Endometrium (tissue), 2 donors: Measurements from ENCODE around the gene SMAD3.

Source experiments
- FAIRE-seq: peaks from 2 replicates; lab custom pipeline; 2012; peaks lifted over from hg19 to GRCh38; lab: Jason Lieb, UNC
- donor health status: control.
- donor health status: control.

Gene SMAD3

DNA sequence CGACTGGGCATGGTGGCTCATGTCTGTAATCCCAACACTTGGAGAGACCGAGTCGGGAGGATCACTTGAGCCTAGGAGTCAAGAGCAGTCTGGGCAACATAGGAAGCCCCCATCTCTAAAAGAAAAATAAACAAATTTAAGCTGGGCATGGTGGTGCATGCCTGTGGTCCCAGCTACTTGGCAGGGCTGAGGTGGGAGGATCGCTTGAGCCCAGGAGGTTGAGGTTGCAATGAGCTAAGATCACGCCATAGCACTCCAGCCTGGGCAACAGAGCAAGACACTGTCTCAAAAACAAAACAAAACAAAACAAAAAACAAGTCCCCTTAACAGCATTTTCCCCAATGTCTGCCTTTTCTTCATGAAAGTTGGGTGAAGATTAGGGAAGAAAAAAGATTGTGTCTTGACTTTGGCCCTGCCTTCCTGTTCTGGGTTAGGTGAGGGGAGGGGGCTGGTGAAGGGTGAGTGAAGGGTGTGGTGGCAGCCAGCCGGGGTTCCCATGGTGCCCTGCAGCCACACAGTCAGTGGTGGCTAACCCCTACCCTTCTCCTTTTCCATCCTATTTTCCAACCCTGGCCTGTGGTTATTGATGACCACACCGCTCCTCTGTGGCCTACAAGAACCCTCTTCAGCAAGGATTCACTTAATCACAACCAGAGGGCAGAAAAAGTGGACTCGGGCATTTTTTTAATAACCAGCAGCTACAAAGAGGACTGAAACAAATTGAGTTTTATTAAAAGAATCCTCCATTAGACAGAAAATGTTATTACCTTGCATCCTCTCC lies 28.4 kb upstream of the SMAD3 start:
- FAIRE-seq = no peak

DNA sequence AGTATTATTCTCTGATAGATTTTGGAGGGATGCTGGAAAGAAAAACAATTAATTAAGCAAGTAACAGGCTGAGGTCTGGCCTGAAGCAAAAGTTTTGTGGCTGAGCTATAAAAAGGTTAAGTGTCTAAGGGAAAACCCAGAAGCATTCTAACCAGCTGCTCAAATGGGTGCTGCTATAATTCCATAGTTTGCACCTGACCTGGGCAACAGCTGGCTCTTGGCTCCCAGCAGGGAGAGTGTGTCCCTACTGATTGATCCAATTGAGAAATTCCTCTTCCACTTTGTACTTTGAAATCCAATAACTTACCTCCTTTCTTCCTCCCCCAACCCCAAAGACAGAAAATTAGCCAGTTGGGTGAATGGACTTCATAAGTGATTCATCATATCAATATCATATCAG lies 27.7 kb upstream of the SMAD3 start:
- no peak for FAIRE-seq

DNA sequence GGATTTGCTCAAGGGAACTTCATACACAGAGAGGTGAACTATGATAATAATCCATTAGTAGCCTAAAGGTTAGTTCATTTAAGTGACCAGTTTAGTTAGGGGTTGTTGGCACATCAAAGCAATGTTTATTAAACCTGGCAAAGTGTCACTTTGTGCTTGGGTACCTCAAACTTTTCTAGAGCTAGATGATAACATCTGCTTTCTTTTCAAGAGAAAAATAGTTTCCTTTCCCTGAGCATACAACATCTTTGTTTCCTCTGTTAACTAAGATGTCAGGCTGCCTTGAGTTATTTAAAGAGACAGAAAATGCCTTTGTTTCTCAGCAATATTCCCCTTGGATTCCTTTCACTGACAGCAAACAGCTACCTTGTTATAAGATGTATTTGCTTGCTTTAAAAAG lies 26.7 kb upstream of the SMAD3 start:
- no peak for FAIRE-seq

DNA sequence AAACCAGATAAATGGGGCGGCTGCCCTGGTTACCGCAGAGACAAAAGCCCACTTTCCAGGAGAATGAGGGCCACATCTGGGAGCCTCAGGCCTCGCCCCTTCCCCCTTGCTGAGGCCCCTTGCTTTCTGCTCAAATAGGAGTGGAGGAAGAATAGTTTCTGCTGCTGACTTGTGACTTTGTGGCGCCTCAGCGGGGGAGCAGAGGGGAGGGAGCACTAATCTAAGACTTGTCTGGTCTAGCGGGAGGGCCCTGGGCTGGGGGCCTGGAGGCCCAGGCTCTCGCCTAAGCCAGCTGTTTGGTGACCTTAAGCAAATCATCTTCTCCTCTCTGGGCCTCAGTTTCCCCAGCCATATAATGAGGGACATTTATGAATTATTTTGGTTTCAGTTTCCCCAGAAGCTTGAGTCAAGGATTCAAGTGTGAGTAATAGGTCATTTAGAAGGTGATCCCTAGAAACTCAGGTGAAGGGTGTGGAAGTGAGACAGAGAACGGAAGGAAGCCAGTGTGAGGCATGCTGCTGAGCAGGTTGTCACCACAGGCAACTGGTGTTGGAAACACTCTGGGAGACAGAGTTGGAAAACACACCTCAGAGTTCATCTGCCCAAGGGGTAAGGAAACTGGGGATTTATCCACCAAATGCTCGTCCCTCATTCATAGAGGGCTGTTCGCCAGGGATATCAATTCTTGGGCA lies 25.9 kb upstream of the SMAD3 start:
- FAIRE-seq = no peak

DNA sequence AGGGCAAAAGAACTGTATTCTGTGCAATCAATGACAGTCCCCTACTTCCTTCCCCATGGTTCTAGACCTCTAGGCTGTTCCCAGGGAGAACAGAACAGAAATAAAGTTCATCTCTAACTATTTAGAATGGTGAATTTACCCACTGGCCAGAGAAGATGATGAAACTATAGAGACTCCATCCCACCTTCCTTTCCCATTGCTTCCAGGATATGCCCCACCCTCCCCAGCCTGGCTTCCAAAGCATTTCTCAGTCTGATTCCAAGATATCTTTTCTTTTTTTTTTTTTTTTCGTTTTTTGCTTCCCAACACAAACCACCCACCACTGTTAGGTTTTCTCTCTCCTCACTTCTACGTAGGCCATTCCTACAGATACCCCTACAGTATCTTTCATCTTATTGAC lies 25.1 kb upstream of the SMAD3 start:
- no peak for FAIRE-seq

DNA sequence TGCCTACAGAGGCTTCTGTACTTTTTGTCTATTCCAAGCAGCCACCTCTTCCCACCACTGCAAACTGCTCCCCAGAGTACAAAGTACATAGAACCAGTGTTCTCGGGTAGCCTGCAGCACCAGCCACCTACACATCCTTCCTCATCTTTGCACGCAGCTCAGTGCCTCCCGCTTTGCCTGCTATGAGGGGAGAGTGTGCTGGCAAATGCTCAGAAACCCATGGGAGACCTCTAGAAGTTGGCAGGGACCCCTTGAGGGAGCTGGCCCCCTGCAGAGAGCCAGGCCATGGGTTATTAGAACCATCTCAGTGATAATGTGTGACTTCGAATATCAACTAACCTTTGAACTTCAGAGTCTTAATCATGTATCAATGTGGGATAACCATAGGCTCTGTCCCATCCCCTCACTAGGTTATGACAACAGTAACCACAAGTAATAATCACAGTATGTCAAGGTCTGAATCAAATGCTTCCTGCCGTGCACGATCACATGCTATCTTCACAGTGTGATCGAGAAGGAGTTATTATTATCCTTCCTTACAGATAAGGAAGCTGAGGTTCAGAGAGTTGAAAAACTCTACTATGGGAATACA lies 22.8 kb upstream of the SMAD3 start:
- FAIRE-seq = no peak

DNA sequence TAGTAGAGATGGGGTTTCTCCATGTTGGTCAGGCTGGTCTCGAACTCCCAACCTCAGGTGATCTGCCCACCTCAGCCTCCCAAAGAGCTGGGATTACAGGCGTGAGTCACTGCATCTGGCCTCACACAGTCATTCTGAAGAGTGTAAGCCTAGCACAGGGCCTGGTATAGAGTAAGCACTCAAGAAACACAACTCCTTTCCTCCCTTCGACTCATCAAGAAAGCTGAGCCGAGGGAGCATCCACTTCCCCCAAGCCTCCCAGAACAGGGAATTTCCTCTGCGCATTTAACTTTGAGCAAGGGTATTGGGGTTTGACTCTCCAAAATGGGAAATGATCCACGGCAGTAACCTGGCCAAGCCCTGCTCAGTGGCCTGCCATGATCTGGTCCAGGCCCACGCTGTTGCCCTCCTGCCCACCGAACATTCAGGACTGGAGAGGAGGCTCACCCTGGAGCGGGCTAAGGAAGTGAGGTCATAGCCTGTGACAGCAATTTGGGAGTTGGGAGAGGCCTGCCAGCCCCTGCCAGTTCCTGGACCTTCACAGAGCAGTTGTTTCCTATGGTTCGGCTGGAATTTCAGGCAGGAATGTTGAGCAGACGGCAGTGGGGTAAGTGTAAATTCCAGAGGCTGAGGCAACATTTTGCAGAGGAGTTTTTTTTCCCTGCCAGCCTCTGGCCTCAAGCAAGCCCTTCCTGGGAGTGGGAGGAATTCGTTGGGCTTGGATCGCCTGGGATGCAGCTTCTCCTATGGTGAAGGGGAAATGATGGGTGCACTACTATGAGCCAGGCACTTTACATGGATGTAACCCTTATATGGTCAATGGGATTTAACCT lies 21.2 kb upstream of the SMAD3 start:
- no peak for FAIRE-seq

DNA sequence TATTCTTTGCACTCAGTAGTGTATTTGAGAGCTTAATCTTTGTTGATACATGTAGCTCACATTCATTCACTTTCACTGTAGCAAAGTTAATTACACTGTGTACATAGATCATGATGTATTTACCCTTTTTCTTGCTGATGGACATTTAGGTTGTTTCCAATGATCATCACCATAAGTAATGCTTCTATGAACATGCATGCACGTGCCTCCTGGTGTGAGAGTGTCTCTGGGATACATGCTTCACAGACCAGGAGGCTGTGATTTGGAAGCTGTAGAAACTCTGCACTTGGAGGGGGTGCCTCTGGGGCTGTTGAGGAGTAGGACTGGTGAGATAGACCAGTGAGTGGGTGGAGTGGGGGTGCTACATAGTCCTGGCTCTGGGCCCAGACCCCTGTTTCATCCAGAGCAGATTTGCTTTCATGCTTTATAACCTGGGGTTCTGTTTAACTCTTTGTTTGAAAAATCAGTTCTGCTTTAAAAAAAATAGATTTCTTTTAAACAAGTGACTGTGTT lies 18.2 kb upstream of the SMAD3 start:
- FAIRE-seq = no peak

DNA sequence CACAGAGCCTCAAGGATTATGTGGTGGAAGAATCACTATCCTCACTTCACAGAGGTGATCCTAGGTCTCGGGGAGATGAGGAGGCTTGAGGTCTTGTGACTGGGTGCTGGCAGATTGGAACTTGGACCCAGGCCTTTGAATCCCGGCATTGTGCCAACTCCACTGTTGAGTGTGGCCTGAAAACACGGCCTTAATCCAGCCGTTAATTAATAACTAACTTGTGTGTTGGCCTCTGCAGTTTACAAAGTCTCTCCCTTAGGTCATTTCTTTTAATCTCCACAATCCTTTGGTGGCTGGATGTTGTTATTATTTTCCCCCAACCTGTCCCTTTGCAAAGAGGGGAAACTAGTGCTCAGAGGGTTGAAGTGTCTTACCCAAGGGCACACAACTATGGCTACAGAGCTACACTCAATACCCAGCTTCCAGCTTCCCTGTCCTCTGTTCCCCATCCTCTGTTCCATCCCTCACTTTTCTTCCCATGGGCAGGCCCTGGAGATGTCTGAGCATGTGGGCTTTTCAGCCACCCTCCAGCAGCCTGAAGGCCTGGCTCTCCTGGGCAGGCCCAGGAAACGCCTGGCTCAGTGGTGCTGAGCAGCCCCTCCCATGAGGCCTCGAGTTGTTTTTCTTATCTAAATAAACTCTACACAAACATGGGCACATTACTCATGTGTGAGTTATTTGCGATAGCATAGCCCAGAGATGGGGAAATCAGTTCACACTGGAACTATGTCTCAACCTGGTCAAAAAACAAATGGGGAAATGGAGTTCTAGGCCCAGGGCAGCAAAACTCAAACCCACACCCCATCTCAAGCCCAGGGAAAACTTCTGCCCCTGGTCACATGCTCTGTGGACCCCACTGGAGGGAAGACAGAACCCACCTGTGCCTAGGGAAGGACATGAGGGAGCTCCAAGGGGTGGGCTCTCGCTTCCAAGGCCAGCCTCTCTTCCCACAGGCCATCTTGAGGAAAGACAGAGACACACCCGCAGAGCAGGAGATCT lies 16.8 kb upstream of the SMAD3 start:
- FAIRE-seq = no peak

DNA sequence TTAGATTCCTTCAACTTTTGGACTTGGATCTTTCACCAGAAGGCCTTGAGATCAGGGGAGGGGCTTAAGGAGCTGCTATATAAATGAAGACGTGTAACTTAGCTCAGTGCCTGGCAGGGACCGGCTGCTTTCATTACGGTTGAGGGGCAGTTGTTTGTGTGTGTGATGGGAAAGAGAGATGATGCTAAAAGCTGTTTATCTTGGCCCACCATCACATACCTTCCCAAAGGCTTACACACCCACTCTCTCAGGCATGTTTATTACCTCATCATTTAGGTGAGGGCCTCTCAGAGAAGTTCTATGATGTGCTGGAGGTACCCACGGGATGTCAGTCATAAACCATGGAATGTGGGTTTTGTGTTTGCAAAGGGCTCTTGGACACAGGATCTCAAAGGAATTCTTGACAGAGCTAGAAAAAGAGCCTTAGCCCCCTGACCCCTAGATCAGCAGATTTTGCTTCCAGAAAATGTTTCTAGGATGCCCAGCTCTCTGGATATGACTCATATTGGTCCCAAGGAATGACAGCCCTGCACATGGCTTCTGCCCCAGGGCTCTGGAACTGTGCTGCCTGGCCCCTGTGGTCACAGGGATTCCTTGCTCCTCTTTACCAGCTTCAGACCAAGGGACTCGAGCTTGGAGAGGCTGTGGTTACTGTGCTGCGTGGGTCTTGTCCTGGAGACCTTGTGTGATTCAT lies 15.9 kb upstream of the SMAD3 start:
- no peak for FAIRE-seq

DNA sequence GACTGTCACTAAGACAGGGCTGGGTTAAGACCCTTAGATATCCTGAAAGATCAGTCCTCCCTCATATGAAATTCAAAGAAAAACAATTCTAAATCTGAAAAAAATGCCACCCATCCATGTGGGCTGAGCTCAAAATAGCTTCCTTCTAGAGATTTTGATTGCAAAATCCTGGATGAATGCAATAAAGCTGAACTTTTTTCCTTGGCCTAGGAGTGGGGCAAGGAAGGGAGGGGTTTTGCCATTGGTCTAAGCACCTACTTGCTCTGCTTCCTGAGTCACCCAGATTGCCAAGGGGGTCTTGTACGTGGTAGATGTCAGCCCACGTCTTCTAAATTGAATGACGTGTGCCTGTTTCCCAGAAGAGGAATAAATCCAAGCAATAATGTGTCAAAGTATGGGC lies 15.3 kb upstream of the SMAD3 start:
- FAIRE-seq = no peak

DNA sequence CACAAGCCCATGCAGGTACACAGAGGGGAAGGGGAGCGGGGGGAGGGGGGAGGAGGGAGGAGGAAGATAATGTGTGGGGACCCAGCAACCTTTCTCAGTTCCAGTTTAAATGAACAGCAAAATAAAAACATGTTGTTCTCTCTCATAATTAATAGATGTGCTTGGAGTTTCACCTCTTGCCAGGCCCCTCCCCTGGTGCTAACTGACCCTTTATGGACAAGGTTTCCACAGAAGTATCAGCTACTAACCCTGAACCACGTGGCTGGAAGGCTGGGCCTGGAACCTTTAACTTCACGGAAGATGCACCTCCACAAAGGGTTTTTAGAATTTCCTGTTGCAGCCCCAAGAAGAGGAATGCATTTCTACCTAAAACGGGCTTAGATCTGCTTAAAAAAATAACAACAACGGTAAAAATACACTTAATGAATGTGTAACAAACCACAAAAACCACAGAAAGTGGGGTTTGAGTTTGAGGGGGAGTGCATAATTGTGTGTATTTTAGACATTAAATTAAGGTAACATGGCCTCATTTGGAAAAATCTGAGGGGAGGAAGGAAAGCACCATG lies 14.8 kb upstream of the SMAD3 start:
- no peak for FAIRE-seq

DNA sequence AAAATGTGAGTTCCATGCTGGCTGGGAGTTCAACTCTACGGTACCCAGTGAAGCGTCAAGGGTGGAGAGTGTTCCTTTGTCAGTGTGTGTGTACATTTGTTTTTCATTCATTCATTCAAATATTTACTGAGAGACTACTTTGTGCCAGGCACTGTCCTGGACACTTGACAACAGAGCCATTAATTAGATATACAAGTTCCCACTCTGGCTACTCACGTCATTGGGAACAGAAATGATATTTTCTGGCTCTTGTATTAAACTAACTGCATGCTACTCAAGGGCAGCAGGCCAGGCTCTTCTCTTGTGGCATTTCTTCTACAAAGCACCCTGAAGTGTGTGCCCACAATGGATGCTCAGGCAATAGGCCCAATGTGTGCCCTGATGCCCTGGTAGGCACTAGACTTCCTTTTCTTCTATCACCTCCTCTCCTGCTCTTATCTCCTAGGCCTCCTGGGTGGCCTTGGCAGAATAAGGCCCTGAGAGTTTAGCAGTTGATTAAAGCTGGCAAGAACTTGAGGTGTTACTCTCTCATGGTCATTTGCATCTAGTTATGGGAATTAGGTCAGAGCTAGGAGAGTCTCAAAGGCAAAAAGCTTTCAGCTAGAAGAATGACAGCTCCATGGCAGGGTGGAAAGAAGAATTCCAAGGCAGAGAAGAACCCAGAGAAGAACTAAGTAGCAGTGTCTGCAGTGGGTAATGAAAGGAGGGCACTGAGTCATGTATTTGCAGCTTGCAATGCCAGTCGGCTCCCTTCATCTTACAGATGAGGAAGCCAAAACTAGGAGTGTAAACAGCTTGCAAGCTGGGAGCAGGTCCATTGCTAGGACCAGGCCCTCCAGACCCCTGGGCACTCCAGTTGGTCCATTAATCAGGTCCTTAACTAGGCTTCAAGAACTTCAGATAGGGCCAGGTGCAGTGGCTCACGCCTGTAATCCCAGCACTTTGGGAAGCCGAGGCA lies 14.0 kb upstream of the SMAD3 start:
- FAIRE-seq = no peak

DNA sequence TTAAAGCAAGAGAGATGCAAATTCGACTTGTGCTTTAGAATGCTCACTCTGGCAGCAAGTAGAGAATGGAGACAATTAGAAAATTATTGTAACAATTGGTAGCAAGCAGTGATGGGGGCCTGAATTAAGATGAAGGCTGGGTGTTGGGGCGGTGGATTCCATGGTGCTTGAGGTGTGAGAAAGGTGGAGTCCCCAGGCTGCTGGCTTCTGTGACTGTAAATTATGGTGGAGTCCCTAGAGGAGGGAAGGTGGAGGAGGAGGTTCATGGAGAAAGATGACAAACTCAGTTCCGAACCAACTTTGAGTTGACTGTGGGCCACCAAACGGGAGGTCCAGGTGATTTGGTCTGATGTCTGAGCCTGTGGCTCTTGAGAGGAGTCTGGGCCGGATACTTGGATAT lies 10.7 kb upstream of the SMAD3 start:
- no peak for FAIRE-seq

DNA sequence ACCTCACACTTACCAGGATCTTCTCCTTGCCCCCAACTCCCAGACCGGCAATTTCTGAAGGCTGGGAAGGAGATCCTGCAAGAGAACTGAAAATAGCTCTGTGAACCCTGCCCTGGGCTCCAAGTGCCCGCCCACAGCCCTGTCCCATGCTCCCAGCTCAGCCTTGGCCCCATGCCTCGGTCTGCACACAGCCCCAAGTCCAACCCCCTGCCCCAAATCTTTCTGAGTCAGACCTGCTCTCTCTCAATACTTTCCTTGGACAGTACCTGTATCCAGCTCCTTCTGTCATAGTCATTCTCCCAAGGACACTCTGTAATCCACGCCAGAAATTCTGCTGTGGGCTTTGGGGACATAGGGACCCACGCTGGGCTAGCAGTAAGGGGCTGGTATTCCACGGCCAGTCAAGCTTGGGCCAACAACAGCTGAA lies 6.3 kb upstream of the SMAD3 start:
- FAIRE-seq = no peak

DNA sequence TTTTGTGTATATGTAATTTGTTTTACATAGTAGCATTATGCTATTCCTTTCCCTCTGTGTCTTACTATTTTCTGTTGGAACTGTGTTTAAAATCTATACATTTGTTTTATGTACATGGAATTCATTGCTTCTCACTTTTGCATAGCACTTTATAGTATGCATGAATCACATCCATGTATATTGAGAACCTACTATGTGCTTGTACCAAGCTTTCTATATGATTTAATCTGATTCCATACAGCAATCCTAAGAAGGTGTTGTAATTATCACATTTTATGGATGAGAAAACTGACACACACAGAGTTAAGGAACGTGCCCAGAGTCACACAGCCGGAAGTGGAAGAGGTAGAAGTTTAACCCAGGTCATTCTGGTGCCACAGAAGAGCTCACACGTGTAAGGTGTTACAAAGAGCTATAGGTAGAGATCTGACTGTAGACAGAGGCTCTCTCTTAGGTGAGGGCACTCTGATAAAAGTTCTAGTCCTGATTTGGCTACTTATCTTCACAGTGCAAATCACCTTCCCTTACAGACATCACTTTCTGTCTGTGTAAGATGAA lies 3.5 kb upstream of the SMAD3 start:
- no peak for FAIRE-seq

DNA sequence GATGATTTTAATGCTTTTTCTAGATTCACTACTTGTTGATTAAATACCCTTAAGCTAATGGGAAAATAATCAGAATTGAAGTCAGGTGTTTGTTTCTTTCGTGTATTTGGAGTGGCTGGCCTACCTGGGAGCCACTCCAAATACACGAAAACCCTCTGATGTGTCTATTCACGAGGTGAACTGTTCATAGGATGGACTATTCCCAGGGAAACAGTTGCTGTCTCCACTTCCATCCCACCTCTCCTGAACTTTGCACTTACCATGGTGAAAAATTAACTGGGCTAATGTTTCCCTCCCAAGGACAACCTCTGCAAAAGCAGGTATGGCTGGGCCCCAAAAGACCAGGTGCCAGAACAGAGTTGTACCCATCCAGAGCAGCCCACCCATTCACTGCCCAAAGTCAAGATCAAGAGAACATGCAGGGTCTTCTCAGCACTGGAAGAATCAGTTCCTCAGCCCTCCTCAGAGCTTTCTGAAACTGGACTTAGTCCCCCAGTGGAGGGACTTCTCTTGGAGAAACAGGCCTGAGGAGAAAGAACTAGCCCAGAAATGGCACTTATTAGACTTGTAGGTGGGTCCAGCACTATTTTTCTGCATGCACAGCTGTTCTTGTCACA lies 2.9 kb upstream of the SMAD3 start:
- no peak for FAIRE-seq
